Brain microvascular endothelial cell (primary cell): ENCODE data around the gene TMEM9.

Experiments
- DNase-seq: peaks from one replicate; pipeline ENCODE4 v3.0.0-alpha.2; 2020
- H3K27ac ChIP-seq: fragments of 250-450 bp; sonication (Bioruptor Pico); 2 replicates; pipeline ENCODE4 v1.5.1; 2020; ENCODE audit warnings: mild to moderate bottlenecking, moderate library complexity
- H3K27me3 ChIP-seq: fragments of 250-450 bp; sonication (Bioruptor Pico); replicated peaks from 2 replicates; pipeline ENCODE4 v1.5.1; 2020; ENCODE audit warnings: mild to moderate bottlenecking
- H3K36me3 ChIP-seq: fragments of 250-450 bp; sonication (Bioruptor Pico); replicated peaks from 2 replicates; pipeline ENCODE4 v1.5.1; 2020; ENCODE audit warnings: mild to moderate bottlenecking
- H3K4me3 ChIP-seq: 2 replicates; pipeline ENCODE4 v1.5.1; 2011; ENCODE audit warnings: low read depth, mild to moderate bottlenecking, control low read depth, low read length, moderate library complexity
- in situ Hi-C: cut with HindIII; loops from 2 replicates; pipeline ENCODE4 v1.10.0; 2017; ENCODE audit warnings: low sequenced_read_pairs, low pct_ligation_motif_present
- TF ChIP-seq, protein P1 (sequence below): IDR thresholded peaks from 2 replicates; pipeline ENCODE4 v1.5.1; 2011; ENCODE audit warnings: low read depth, mild to moderate bottlenecking, moderate library complexity, low read length, control low read depth, inconsistent platforms; ENCODE audit errors: missing control alignments

Gene TMEM9

DNA sequence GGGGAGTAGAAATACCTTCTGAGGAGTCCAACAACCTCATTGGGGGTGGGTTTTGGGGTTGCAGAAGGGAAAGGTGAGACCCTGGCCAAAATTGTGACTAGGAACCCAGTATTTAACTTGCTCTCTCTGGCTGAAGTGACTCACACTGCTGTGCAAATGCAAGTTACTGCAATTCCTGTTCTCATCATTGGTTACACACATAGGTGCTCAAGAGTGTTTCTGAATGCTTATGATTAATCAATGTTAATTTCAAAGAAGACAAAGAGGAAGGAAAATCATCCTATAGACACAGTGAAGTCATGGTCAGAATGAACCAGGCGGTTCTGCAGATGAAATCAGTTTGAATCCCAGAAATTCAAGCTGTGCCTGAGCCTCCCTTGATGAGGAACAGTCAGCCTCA, 30.4 kb downstream of the TMEM9 start:
- Histone ChIP-seq H3K4me3 (no peak overlapping the region), H3K27me3 (peaks cover 20% of the 10 kb centered on the region), H3K36me3 (no peaks in the 10 kb centered on the region), H3K27ac (no peak overlapping the region)
- in situ Hi-C loops: no loop called here
- no peak for DNase-seq
- TF ChIP-seq, protein P1, sequence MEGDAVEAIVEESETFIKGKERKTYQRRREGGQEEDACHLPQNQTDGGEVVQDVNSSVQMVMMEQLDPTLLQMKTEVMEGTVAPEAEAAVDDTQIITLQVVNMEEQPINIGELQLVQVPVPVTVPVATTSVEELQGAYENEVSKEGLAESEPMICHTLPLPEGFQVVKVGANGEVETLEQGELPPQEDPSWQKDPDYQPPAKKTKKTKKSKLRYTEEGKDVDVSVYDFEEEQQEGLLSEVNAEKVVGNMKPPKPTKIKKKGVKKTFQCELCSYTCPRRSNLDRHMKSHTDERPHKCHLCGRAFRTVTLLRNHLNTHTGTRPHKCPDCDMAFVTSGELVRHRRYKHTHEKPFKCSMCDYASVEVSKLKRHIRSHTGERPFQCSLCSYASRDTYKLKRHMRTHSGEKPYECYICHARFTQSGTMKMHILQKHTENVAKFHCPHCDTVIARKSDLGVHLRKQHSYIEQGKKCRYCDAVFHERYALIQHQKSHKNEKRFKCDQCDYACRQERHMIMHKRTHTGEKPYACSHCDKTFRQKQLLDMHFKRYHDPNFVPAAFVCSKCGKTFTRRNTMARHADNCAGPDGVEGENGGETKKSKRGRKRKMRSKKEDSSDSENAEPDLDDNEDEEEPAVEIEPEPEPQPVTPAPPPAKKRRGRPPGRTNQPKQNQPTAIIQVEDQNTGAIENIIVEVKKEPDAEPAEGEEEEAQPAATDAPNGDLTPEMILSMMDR: no peak

GRCh38 chr1:201122321-201122957, 31.8 kb downstream of the TMEM9 start:
- TF ChIP-seq, protein P1: no peak
- Histone ChIP-seq H3K27ac (no peak overlapping the region), H3K36me3 (no peaks in the 10 kb centered on the region), H3K27me3 (peaks cover 20% of the 10 kb centered on the region), H3K4me3 (no peak overlapping the region)
- in situ Hi-C loops: no loop called here
- no peak for DNase-seq

DNA sequence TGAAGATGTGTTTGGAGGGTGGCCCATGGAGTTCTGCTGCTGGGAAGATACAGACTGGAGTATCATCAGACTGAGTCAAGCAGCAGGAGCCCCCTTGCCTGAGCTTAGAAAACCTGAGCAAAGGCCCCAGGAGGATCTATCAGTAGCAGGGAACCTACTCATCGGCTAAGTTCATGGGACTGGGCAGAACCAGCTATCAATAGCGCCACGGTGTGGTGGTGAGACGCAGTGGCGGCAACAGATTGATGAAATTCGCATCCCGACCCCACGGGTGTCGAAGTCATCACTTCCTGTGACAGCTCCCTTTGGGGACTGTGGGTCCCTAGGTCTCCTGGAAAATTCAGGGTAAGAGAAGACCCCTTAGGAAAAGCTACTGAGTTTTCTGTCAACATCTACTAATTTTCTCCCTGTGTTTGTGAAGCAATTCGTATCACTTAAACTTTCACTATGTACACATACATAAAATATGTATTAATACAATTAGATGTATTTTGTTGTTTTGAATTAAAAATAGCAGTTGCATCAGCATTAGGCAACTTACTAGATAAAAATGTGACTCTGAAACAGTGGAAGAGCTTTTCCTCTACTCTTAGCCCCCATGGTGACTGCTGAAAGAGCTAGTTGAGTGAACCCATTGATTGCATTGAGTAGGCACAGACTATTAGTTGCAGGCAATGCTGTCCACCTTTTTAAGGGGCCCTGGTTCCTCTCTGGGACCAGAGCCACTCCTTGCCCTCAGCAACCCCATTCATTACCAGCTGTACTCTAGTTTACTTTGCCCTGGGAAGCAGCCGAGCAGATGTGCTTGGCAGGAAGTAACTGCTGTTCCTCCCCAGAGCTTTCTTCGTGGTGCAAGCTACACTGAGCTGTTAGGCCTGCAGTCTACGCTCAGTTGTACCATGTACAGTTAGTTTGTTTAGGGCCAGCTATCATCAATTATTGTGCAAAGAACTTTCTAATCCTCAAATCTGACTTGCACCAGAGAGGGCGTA, 34.8 kb downstream of the TMEM9 start:
- Histone ChIP-seq H3K27me3 (peaks cover 13% of the 10 kb centered on the region), H3K27ac (no peak overlapping the region), H3K36me3 (no peaks in the 10 kb centered on the region), H3K4me3 (no peak overlapping the region)
- TF ChIP-seq, protein P1: peak; percentile 91
- DNase-seq: peak; percentile 47
- in situ Hi-C loops: no loop called here

DNA sequence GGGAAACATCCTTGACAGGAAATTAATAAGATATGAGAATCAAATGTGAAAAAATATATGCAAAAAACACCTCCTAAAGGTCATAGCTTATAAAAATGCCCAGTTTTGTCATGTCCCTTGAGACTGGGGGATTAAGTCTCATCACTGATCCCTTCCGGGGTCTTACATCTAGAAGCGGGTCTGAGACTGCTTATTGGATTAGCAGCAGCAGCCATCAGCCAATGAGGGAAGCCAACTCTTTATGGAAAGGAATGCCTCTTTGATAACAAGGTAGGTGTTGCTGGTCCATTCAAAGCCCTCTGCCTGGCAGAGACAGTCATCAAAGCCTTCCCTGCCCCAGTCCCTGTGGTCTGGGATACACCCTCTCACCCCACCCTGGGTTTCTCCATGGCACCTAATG, 38.2 kb downstream of the TMEM9 start:
- TF ChIP-seq, protein P1: no peak
- H3K4me3 ChIP-seq: no peak overlapping the region
- in situ Hi-C loops: no loop called here
- DNase-seq: no peak
- no peaks in the 10 kb centered on the region for H3K27me3 ChIP-seq
- H3K36me3 ChIP-seq: no peaks in the 10 kb centered on the region
- H3K27ac ChIP-seq: no peak overlapping the region

- TF ChIP-seq, protein P1: no peak
- Histone ChIP-seq H3K36me3 (no peaks in the 10 kb centered on the region), H3K27me3 (no peaks in the 10 kb centered on the region), H3K4me3 (no peak overlapping the region), H3K27ac (no peak overlapping the region)
- in situ Hi-C loops: no loop called here
- no peak for DNase-seq
Measured at GRCh38 chr1:201115390-201115937, 38.8 kb downstream of the TMEM9 start.
